ENCODE results near the gene FABP1.
A peak's percentile ranks its signal among the peaks of the same experiment; 100 is the strongest.

Gene FABP1

DNA sequence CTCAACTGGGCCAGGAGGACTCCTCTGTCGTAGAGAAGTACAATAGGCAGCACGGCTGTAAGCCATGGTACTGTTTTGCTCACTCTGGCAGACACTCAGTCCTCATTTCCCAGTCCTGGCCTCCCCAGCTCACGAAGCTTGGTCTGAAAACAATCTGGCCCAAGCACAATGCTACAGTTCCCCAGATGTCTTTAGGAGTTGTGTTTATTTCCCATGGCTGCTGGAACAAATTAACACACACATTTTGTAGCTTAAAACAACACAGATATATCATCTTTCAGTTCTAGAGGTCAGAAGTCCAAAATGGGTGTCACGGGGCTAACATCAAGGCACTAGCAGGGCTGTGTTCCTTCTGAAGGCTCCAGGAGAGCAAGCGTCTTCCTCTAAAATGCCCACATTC, 13.0 kb downstream of the FABP1 start:
- no peak for DNase-seq (ENCODE audit: low read depth)

DNA sequence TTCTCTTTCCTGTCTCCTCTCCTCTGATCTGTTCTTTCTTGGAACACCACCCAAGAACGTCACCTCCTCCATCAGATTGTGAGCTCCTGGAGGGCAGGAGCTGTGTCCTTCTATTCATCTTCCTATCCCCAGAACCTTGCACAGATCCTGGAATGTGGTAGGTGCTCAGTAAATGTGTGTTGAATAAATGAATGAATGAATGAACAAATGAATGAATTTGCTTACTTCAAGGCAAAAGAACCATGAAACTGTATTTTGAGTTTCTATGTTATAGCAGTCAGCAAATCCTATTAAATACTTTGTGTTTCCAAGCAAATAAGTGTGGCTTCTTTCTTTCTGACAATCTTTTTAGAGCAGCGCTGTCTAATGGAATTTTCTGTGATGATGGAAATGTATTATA, 14.8 kb downstream of the FABP1 start:
- DNase-seq (ENCODE audit: low read depth) = no peak

DNA sequence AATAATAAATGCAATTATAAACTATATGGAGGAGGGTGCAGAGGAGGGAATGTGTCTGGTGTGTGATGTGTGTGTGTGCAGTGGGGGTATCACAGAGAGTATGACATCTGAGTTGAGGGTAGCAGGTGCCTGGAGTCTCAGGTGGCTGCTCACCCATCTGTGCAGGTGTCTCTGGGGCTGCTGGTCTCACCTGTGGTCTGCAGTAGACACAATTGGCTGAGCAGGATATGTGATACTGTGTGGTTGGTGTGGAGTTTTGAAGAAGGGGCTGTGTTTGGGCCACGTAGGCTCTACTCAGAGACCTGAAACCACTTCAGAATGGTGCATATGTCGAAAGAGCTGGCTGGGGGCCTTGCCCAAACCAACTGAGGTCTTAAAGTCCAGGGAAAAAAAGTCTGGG, 17.0 kb downstream of the FABP1 start:
- no peak for DNase-seq (ENCODE audit: low read depth)

DNA sequence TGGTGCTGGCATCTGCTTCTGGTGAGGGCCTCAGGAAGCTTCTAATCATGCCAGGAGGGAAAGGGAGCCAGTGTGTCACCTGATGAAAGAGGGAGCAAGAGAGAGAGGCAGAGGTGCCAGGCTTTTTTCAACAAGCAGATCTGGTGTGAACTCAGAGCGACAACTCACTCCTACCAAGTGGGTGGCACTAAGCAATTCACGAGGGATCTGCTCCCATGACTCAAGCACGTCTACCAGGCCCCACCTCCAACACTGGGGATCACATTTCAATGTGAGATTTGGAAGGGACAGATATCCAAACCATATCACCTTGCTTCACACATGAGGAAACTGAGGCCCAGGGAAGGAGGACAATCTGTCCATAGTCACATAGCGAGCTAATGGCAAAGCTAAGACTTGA, 19.1 kb downstream of the FABP1 start:
- DNase-seq (ENCODE audit: low read depth) = no peak

DNA sequence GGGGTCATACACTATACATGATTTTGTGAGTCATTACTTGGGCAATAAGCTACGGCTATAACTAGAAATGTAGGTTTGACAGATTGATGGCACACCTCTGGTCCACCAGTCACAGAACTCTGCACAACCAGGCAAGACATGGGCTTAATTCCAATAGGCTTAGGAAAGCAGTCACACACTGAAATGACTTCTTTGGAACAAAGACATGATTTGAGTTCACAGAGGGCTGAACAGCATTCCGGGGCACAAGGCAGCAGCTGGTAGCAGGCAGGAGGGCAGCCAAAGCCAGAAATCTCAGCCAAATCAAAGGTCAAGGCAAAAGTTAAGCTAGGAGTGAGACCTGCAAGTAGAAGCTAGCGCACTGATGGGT, 27.4 kb downstream of the FABP1 start:
- no peak for DNase-seq (ENCODE audit: low read depth)

DNA sequence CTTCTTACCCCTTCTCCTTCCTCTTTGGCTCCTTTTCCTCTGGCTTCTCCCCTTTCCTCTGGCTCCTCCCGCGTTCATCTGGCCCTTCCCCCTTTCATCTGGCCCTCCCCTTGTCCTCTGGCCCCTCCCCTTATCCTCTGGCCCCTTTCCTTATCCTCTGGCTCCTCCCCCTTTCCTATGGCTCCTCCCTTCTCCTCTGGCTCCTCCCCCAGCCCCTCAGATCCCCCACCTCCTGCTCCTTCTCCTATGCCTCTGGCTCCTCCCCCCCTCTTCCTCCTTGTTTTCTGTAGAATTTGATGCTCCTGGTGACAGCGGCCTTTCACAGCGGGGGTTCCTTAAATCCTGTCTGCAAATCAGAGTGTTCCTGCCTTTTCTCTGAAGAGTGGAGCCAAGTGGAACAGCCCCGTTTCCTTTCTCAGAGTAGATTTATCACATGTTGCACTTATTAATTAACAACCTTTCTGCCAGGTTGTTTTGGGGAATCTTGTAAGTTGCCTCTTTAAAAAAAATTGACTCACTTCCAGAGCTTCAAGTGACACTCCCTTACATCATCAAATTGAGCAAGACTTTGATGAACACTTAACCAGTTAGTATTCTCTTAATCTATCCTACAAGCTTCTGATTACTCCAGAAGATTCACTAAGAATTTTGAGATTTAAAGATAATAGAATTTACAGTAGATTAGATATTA, 27.9 kb downstream of the FABP1 start:
- no peak for DNase-seq (ENCODE audit: low read depth)

DNA sequence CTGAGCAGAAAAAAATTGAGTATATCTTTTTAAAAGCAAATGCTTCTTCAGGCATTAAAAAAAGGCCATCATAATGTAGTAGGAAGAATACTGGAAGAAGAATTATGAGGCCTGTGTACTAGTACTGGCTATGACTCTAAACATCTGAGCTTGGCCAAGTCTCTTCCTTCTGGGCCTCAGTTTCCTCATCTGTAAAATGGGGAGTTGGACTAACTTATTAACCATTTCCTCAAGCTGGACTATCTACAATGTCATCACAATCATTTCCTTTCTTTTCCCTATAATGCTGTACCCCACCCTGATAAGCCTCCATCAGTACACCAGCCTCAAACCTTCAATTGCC, 29.3 kb downstream of the FABP1 start:
- no peak for DNase-seq (ENCODE audit: low read depth)

DNA sequence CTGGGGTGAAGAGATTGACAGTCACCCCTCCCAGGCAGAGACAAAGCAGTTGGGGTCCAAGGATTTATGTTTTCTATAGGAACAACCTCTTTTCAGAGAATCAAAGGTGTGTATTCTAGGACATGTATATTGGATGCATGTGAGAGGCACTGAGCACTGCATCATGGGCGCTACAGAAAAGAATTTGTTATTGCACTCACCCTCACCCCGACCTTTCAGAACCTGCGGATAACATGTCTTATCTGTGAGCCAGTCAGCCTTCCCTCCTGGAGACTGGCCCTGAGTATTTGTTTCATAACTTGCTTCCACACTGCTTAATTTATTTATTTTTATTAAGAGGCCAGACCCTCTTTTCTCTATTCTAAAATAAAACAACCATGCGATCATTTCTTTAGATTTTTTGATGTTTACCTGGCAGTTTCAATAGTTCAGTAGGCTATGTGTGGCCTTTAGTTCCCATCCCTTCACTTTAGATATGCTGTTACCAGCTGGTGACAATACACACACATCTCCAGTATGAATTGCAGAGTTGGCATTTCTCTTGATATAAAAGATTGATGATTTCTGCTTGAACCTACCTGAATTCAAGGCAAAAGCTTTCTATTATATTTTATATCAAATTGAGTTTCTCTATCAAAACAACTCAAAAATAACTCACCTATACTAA, 29.8 kb downstream of the FABP1 start:
- DNase-seq (ENCODE audit: low read depth) = no peak

DNA sequence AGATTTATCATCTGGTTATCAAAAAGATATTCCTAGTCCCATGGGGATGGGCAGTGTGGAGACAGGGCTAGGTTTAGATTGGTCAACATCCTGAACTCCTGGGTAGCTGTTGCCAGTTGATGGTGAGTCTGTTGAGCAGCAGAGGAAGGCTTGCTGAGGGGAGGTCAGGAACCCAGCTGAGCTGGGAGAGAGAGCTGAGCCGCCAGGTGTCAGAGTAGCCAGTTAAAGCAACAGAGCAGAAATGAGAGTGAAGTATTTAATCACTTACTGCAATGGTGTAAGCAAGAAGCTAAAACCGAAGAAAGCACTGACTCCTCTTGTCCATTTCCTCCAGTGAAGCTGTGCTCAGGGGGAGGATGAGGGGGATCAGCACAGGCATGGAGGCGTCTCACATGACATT, 30.7 kb downstream of the FABP1 start:
- DNase-seq (ENCODE audit: low read depth) = no peak

DNA sequence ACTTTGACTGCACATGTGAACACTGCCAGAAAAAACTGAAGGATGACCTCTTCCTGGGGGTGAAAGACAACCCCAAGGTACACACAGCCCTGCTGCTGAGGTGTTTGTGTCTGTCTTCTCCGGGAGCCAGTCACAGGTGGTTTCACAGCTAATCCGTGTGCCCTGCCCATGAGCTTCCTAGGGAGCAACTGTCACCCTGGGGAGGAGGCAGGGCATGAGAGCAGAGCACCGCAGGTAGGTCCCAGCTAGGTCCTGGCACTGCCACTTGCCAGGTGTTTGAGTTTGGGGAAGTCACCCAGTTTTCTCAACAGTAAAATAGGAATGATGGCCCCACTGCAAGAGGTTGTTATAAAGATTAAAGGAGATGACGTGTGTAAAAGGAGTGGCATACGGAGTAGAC, 31.2 kb downstream of the FABP1 start:
- no peak for DNase-seq (ENCODE audit: low read depth)

DNA sequence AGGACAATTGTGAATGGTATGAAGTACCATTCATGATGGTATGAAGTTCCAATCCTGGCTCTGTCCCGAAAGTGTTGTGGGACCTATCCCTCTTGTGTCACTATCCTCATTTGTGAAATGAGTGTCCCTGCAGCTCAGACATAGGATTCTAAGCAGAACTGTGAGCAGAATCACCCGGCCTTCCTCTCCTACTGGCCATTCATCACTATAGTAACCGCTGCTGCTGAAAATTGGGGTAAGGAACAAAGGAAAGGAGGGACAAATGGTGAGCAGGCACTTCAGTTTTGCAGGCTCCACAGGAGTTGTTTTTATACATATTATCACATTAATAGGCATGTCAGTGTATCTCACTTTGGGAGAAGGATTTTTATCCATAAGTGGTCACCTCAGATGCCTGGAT, 32.8 kb downstream of the FABP1 start:
- DNase-seq (ENCODE audit: low read depth) = no peak

DNA sequence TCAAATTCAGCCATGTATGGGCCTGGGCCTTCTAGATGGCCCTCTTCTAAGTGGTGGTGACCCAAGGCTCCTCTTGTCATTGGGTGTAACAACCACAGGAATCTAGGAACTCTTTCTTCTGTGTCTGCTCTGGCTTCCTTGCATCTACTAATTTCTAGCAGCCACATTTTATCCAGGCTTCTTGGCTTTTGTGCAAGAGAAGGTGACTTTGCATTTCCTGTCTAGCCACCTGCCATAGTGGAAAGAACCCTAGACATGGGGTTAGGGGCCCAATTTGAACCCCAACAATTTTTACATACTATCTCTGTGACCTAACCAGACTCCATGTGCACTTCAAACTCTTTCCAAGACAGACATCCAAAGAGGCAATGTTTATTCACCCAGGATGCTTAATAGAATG, 35.1 kb downstream of the FABP1 start:
- DNase-seq (ENCODE audit: low read depth) = no peak

DNA sequence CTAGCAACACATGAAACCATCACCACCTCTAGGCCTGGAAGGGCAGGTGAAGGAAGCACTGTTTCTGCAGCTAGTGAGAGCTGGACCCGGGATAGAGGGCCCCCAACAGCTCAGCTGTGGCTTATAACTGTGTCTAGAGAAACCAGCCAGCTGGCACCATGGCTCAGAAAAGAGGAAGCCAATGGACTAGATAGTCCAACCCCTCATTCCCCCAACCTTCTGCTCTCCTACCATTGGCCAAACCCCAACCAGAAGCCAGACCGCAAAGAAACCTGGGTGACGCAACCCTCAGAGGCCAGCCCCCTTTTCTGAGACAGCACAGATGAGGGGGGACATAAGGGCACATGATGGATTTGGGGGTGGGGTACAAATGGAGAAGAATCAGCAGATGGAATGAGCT, 35.9 kb downstream of the FABP1 start:
- DNase-seq (ENCODE audit: low read depth) = no peak

DNA sequence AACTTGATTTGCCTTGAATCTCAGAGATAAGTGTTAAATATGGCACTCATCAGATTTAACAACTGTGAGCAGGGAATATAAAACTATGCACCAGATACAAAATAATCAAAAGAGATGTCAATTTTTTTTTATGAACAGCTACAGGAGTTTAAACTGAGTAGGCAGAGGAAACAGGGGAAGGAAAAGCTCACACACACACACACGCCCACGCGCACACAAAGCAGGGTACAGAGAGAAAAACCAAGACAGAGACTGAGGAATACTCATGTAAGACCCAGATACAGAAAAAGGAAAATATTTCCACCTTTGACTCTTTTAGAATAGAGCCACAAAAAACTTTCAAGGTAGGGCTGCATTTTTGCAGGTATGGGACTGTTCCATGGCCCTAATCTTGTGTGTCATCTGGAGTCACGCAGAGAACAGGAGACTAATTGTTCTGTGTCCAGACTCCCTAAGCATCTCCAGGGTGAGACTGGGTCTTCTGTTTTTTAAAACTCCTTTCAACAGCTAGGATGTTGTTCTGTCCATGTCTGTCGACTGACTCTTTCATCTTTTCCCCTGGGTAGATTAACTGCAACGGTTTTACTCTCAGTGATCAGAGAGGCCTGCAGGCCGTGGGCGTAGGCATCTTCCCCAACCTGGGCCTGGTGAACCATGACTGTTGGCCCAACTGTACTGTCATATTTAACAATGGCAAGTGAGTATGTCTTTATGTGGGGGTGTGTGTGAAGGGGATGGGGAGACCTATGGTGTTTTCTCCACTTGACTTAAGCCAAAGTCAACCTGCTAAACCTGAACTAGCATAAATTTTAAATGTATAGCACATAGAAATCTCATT, 37.2 kb downstream of the FABP1 start:
- DNase-seq (ENCODE audit: low read depth) = peak; percentile 19

DNA sequence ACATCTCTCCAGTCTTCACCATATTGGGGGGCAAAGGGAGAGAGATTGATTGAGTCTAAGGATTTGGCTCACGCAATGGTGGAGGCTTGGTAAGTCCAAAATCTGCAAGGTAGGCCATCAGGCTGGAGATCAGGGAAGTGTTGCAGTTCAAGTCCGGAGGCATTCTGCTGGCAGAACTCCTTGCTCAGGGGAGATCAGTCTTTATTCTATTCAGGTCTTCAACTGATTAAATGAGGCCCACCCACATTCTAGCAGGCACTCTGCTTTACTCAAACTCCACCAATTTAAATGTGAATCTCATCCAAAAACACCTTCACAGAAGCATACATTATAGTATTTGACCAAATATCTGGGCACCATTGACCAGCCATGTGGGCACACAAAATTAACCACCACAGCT, 38.9 kb downstream of the FABP1 start:
- DNase-seq (ENCODE audit: low read depth) = no peak

DNA sequence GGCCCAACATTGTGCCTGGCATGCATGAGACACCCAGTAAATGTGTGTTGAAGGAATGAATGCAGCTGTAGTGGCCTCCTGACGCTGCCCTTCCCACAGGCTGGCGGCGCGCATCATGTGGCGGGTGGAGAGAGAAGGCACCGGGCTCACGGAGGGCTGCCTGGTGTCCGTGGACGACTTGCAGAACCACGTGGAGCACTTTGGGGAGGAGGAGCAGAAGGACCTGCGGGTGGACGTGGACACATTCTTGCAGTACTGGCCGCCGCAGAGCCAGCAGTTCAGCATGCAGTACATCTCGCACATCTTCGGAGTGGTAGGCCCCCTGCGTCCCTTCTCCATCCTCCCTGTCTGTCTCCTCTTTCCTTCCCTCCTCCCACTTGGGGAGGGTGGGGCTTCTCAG, 40.1 kb downstream of the FABP1 start:
- no peak for DNase-seq (ENCODE audit: low read depth)

DNA sequence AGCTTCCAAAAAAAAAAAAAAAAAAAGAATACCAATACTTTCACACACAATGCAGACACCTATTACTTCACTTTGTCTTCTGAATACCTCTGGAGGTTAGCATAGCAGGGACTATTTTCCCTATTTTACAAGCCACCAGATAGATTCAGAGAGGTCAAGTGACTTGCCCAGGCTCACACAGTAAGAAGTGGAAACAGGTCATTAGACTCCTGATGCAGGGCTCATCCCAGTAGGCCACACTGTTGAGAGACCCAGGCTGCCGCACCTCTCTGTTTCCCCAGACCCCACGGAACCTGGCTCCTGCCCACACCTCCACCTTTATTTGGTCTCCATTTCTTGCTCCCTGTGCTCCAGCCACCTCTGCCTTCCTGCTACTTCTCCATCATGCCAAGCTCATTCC, 40.8 kb downstream of the FABP1 start:
- DNase-seq (ENCODE audit: low read depth) = no peak

DNA sequence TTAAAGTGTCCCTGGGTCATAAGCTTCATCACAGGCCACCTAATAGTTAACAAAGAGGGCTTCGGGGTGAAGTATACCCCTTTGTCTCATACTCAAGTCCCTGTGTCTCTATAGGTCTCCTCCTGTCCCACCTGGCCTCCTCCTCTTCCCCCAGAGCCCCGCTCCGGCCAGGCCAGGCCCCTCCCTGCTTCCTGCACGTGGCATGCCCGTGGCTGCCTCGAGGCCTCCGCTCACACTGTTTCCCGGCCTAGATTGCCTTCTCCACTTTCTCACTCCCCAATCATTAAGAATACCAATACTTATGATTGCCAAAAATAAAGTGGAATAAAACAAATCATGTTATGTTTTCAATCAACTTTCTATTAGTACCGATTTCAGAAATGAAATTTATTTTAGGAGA, 41.5 kb downstream of the FABP1 start:
- DNase-seq (ENCODE audit: low read depth) = no peak

DNA sequence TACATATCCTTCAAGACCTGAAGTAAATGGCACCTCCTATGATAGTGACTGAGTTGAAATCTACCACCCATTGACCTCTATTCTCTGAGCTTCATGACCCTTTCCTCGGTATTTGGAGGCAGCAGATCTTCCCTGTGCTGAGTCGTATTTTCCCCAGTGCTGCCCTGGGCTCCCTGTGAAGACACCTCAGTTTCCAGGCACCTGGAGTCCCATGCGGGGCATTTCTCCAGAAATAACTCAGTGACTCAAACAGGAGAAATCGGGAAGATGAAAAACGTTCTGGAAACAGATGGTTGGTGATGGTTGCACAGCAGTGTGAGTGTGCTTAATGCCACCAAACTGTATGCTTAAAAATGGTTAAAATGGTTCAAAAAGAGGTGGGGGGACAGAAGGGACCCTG, 42.3 kb downstream of the FABP1 start:
- DNase-seq (ENCODE audit: low read depth) = no peak

DNA sequence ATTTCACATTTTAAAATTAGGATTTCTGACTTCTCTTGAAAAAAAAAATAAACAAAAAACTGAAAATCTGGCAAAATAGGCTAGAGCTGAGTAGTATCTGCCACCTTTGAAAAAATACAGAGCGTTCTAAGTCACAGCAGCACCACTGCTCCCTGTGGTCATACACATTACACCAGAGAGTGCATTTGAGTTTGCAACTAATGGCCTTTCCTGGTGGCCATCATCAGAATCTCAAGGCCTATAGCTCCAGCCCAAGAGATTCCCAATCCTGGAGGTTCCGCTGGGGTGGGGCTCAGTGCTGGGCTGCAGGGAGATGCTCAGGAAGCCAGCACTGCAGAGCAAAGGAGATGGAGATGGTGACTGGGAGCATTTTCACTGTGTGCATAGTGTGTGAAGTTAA, 42.8 kb downstream of the FABP1 start:
- no peak for DNase-seq (ENCODE audit: low read depth)

DNA sequence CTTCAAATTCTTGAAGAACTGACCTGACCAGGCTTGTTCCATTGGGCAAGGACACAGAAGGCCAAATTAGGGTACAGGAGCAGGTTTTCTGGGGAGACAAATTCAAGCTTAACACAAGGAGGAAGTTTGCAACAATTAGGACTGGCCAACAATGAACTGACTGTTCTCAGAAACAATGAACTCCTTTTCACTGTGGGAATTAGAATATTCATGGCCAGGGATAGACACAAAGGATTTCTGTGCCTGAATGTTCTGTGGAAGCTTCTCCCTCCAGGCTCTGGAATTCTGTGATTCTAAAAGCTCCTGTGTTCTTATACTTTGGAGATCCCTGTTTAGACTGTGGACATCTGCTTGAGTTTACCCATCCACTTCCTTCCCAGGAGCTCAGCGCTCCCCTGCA, 45.1 kb downstream of the FABP1 start:
- DNase-seq (ENCODE audit: low read depth) = no peak

DNA sequence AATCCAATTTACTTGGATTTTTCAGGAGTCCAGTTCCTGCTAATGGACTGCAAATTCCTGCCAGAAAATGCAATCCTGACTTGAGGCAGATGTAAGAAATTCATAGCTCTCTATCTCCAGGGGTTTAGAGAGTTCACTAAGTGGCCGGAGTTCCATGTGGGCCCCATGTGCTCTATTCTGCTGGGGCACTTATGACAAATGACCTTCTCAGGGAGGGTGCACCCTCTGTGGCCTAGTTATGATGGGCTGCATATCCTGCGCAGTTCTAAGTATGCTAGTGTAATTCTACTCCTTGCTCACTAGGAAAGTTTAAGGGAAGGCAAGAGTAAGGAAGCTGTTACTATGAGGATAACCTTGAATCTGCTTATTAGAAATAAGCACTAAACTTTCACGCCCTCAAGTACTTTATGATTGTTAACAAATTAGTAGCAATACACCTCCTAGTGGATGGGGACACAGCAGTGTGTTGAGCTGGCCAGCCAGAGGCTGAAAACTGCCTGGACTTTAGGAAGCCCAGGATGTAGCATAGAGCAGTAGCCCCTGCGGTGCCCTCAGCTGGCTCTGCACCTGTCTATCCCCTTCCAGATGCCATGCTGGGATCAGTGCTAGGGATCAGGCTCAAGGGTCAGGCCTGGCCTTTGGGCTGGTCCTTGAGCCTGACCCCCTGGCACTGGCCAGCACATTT, 45.8 kb downstream of the FABP1 start:
- no peak for DNase-seq (ENCODE audit: low read depth)

DNA sequence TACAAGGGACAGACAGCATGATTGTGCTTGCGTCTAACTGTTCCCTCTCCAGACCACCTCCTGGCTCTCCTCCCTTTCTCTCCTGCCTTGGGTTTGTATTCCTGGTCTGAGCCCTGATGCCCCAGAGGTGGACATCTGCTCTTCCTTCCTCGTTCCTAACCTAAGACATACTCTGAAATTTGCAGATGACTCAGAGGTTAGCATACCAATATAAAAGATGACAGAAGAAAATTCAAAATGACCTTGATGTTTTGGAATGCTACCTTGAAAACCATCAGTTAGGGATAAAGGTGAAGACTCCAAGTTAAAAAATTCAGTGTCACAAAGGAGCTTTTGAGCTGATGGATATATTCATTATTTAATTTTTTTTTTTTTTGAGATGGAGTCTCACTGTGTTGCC, 47.3 kb downstream of the FABP1 start:
- DNase-seq (ENCODE audit: low read depth) = no peak
